PC-9 (cell line): Measurements from ENCODE around the gene SLC22A9. TPM values are rescaled to one million over a fixed set of nuclear protein-coding genes. Genes with fewer than 3 reads are reported as not detected.

Source experiments
- BruUV-seq: library from RNA; stranded (reverse); fragments of 400-500 nt; replicated peaks from 2 replicates; lab custom pipeline; 2021; lab: Mats Ljungman, UMichigan
- CTCF ChIA-PET: fragments of 300-600 bp; sonication (Branson Sonifier 250); formaldehyde crosslinking; loops from one replicate; lab custom pipeline; 2022; ENCODE audit warnings: antibody characterized with exemption; lab: Charles Lee
- POLR2A ChIA-PET: fragments of 300-600 bp; sonication (Branson Sonifier 250); formaldehyde crosslinking; loops from one replicate; lab custom pipeline; 2022; ENCODE audit warnings: antibody characterized with exemption; ENCODE audit not compliant: unreplicated experiment; lab: Charles Lee
- DNase-seq, 2 experiments: peaks; one replicate each; pipeline versions ENCODE4 v3.0.0 to v3.0.0-alpha.2; 2015 to 2022; ENCODE audit warnings: mixed read lengths in 1 of 2
- H2AFZ ChIP-seq: fragments of 200-600 bp; sonication (generic); 2 replicates; pipeline ENCODE4 v1.8.1; 2017; ENCODE audit warnings: antibody characterized with exemption
- H3F3A ChIP-seq: fragments of 200-600 bp; sonication (generic); 2 replicates; pipeline ENCODE4 v1.8.1; 2017; ENCODE audit warnings: antibody characterized with exemption, mild to moderate bottlenecking, low read depth; ENCODE audit not compliant: insufficient read depth
- H3K27ac ChIP-seq: fragments of 200-600 bp; sonication (generic); 2 replicates; pipeline ENCODE4 v1.6.1; 2016; ENCODE audit warnings: mixed run types
- H3K27me3 ChIP-seq: fragments of 200-600 bp; sonication (generic); 2 replicates; pipeline ENCODE4 v1.6.1; 2016; ENCODE audit warnings: low read depth, mixed run types; ENCODE audit not compliant: insufficient read depth
- H3K36me3 ChIP-seq: fragments of 200-600 bp; sonication (generic); 2 replicates; pipeline ENCODE4 v1.6.1; 2016; ENCODE audit warnings: low read depth, mixed run types
- H3K4me1 ChIP-seq: fragments of 200-600 bp; sonication (generic); replicated peaks from 2 replicates; pipeline ENCODE4 v1.6.1; 2016; ENCODE audit warnings: mixed run types; ENCODE audit not compliant: insufficient read depth
- H3K4me2 ChIP-seq: fragments of 200-600 bp; sonication (generic); 2 replicates; pipeline ENCODE4 v1.6.1; 2017; ENCODE audit warnings: mixed run types
- H3K4me3 ChIP-seq: fragments of 200-600 bp; sonication (generic); 2 replicates; pipeline ENCODE4 v1.6.1; 2016; ENCODE audit warnings: mixed run types
- H3K79me2 ChIP-seq: fragments of 200-600 bp; sonication (generic); 2 replicates; pipeline ENCODE4 v1.6.1; 2017; ENCODE audit warnings: low read depth, mixed run types
- H3K9me2 ChIP-seq: fragments of 200-600 bp; sonication (generic); 2 replicates; pipeline ENCODE4 v1.8.1; 2017; ENCODE audit warnings: mild to moderate bottlenecking; ENCODE audit not compliant: insufficient read depth
- H3K9me3 ChIP-seq: fragments of 200-600 bp; sonication (generic); 2 replicates; pipeline ENCODE4 v1.8.1; 2016; ENCODE audit warnings: low read depth; ENCODE audit not compliant: insufficient read depth
- H4K20me1 ChIP-seq: fragments of 200-600 bp; sonication (generic); 2 replicates; pipeline ENCODE4 v1.8.1; 2017; ENCODE audit not compliant: insufficient read depth
- EZH2 ChIP-seq: fragments of 200-600 bp; sonication (generic); IDR thresholded peaks from 2 replicates; pipeline ENCODE4 v1.8.0; 2017; ENCODE audit warnings: antibody characterized with exemption, low read depth
- intact Hi-C: fragments of 100-400 bp; cut with micrococcal nuclease; formaldehyde crosslinking; loops from one replicate; pipeline ENCODE4 v1.10.0; 2022; ENCODE audit not compliant: unreplicated experiment
- total RNA-seq: library from RNA; stranded (reverse); gene quantifications from 2 replicates; pipeline ENCODE4 v1.2.3, GENCODE V29; 2021
- TF ChIP-seq, protein P1 (sequence below): fragments of 200-600 bp; sonication (generic); conservative IDR thresholded peaks from 2 replicates; pipeline ENCODE4 v1.6.1; 2017; ENCODE audit warnings: mixed run types, antibody characterized with exemption, mild to moderate bottlenecking, moderate library complexity

Gene SLC22A9
- total RNA-seq, 1 experiment from 2014 or later = not detected

DNA sequence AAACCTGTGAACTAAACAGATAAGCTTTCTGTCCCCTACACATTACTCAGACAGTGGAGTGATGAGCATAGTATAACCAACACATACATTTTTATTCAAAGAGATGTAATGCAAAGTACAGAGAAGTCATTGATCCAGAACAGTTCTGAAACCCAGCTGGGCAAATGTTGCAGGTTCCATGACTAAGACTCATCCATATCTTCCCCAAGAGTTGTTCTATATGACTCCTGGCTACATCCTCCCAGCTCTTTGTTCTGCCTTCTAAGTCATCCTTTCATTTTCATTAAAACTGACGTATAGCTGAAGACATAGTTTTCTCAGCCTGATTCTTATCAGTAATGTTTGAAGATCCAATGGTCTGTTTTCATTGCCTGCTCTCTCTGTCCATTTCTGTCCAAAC is 74.1 kb downstream of the SLC22A9 start:
- no peaks in the 10 kb centered on the region for H3K36me3 ChIP-seq
- H3K79me2 ChIP-seq = no peaks in the 10 kb centered on the region
- H3K9me3 ChIP-seq = no peaks in the 10 kb centered on the region
- H3K27me3 ChIP-seq = peaks cover 4% of the 10 kb centered on the region; the same call in 1 of the 2 replicates
- no TSS peak for BruUV-seq
- intact Hi-C loops = no loop called here
- DNase-seq = no peak
- no peak overlapping the region for H3K4me2 ChIP-seq
- no peak overlapping the region for H3K27ac ChIP-seq
- no peaks in the 10 kb centered on the region for H3K4me1 ChIP-seq
- no peaks in the 10 kb centered on the region for H4K20me1 ChIP-seq
- H3K4me3 ChIP-seq = no peak overlapping the region
- POLR2A ChIA-PET = no interaction called here
- TF ChIP-seq, protein P1, sequence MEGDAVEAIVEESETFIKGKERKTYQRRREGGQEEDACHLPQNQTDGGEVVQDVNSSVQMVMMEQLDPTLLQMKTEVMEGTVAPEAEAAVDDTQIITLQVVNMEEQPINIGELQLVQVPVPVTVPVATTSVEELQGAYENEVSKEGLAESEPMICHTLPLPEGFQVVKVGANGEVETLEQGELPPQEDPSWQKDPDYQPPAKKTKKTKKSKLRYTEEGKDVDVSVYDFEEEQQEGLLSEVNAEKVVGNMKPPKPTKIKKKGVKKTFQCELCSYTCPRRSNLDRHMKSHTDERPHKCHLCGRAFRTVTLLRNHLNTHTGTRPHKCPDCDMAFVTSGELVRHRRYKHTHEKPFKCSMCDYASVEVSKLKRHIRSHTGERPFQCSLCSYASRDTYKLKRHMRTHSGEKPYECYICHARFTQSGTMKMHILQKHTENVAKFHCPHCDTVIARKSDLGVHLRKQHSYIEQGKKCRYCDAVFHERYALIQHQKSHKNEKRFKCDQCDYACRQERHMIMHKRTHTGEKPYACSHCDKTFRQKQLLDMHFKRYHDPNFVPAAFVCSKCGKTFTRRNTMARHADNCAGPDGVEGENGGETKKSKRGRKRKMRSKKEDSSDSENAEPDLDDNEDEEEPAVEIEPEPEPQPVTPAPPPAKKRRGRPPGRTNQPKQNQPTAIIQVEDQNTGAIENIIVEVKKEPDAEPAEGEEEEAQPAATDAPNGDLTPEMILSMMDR = no peak
- TF ChIP-seq EZH2 = no peak
- CTCF ChIA-PET = no interaction called here
- H3F3A ChIP-seq = no peaks in the 10 kb centered on the region
- no peak overlapping the region for H2AFZ ChIP-seq
- no peaks in the 10 kb centered on the region for H3K9me2 ChIP-seq

DNA sequence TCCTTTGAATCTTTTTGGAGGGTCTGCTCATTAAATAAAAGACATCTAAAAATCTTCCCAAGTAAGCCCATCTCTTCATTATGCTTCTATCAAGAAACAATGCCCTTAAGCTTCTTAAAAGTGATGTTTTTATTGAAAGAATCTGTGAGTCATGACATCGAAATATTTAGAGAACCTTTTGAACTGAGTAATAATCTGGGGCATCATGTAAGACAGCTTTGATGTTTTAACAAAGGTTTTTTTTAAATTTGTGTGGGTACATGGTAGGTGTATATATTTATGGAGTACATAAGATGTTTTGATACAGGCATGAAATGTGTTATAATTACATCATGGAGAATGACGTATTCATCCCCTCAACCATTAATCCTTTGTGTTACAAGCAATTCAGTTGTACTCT is 74.6 kb downstream of the SLC22A9 start:
- no peak for DNase-seq

DNA sequence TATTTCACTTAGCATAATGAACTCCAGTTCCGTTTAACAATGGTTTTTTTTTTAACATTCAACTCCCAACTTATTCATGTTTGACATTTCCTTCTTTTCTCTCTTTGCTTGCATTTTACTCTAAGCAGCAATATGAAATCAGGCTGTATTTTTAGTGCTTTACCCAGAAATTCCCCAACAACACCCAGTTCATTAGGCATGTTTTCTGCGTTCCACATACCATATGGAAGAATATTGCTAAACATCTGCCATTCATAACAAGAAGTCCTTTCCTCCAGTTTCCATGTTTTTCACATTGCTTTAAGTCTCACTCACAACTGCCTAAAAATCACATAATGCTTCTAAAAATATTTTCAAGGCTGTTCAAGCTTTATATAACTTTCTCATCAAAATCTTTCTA is 75.5 kb downstream of the SLC22A9 start:
- Histone ChIP-seq H4K20me1 (no peaks in the 10 kb centered on the region), H3K27ac (no peak overlapping the region), H3K4me1 (no peaks in the 10 kb centered on the region), H3K27me3 (peaks cover 5% of the 10 kb centered on the region; the same call in 1 of the 2 replicates), H3F3A (no peaks in the 10 kb centered on the region), H3K4me2 (no peak overlapping the region), H3K79me2 (no peaks in the 10 kb centered on the region), H2AFZ (no peak overlapping the region), H3K36me3 (no peaks in the 10 kb centered on the region), H3K9me2 (no peaks in the 10 kb centered on the region), H3K4me3 (no peak overlapping the region), H3K9me3 (no peaks in the 10 kb centered on the region)
- ChIA-PET POLR2A (no interaction called here), CTCF (no interaction called here)
- no peak for TF ChIP-seq EZH2
- TF ChIP-seq, protein P1 = no peak
- DNase-seq = no peak
- BruUV-seq = no TSS peak
- intact Hi-C loops = no loop called here

More for the DNA sequence above, 74.6 kb downstream of the SLC22A9 start:
- H3K9me3 ChIP-seq = no peaks in the 10 kb centered on the region
- TF ChIP-seq, protein P1 = no peak
- TF ChIP-seq EZH2 = no peak
- BruUV-seq = no TSS peak
- H3K4me2 ChIP-seq = no peak overlapping the region
- ChIA-PET CTCF (no interaction called here), POLR2A (no interaction called here)
- H3K27ac ChIP-seq = no peak overlapping the region
- H3K4me1 ChIP-seq = no peaks in the 10 kb centered on the region
- H3K36me3 ChIP-seq = no peaks in the 10 kb centered on the region
- H4K20me1 ChIP-seq = no peaks in the 10 kb centered on the region
- H3K27me3 ChIP-seq = peaks cover 4% of the 10 kb centered on the region; the same call in 1 of the 2 replicates
- no peaks in the 10 kb centered on the region for H3K9me2 ChIP-seq
- H3F3A ChIP-seq = no peaks in the 10 kb centered on the region
- no peak overlapping the region for H3K4me3 ChIP-seq
- intact Hi-C loops = no loop called here
- H3K79me2 ChIP-seq = no peaks in the 10 kb centered on the region
- H2AFZ ChIP-seq = no peak overlapping the region
